Epithelial cell of prostate (primary cell): Measurements from ENCODE around the gene MMEL1.

ENCODE experiments used
- DNase-seq: peaks from one replicate; pipeline ENCODE4 v3.0.0-alpha.2; 2011; ENCODE audit warnings: low read depth, low spot score
- H3K27ac ChIP-seq: fragments of 450-650 bp; 2 replicates; pipeline ENCODE4 v1.5.1; 2017; ENCODE audit warnings: mild to moderate bottlenecking

The MMEL1 gene

DNA sequence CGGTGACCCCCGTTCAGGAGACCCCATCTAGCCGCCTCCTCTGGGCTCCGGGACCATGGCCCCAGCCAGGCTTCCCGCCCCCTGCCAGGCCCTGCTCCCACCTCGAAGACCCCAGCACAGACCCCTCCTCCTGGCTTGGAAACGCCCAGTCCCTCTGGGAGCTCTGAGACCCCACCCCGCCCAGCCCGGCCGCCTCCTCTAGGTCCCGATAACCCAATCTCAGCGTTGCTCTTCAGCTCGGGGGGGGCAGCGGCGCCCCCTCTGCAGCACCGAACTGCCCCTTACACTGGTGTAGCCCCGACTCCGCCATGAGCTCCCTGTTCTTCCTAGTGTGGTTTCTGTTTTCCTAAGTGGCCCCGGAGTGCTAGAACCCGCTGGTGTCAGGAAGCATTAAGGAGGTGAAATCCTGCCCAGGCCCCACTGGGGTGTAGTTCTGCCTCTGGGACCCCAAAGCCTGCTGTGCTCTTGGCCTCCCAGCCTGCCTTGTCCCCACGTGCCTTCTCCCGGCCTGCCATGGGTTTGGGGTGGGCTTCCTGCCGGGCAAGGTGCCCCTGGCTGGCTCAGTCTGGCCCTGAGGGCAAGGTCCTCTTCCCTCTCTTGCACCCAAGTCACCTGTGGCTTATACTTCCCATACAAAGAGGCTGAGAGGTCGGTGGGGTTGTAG, 10.7 kb upstream of the MMEL1 start:
- H3K27ac ChIP-seq: no peak overlapping the region
- no peak for DNase-seq

DNA sequence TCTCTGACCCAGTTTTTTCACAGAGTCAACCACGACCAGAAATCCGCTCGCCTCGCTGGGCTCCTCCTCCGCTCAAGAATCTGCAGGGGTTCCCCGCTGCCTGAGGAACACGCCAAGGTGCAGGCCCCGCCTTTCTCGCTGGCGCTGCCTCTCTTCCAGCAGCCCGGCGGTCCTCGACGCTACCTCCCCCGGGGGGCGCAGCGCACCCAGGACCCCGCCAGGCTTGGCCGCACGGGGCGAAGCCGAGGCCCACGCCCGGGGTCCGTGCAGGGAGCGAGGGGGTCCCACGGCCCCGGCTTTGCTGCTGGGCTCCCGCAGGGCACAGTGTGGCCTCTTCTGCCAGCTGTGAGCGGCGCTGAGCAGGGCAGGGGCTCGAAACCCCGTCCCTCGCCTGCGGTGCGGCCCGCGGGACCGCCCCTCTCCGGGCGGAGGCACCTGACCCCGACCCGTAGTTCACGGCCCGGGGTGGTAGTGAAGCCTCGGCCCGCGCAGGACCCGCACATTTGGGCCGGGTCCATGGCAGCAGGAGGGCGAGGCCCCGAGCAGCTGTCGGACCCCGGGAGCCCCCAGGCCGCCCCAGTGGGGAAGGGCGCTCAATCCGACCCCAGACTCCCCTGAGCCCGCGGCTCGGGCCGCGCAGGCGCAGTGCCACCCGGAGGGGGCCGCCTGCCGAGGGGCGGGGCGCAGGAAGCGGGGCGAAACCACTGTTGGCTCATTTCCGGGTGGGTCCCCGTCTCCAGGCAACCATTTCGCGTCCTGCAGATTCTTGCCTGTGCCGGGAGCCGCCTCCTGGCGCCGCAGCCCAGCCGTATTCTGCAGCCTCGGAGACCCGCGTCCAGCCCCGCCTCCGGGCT, 10.0 kb upstream of the MMEL1 start:
- DNase-seq: no peak
- H3K27ac ChIP-seq: no peak overlapping the region

DNA sequence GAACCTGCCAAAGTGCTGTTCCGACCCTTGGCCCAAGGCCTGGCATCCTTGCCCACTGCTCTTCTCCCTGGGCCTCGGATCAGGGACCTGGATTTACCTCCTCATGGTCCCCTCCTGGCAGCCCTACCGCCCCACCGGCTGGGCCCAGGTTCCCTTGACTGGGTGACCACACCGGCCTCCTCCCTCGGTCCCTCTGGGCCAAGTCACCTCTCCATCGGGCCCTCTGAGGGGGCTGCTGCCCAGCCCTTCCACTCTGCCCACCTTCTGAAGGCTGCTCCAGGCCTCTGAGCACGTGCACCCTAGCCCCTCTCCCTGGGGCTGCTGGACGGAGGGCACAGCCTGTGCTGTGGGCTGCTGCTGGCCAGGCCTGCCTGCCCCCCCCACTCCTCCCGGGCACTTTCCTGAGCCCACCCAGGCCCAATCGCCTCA, 9.3 kb upstream of the MMEL1 start:
- H3K27ac ChIP-seq: no peak overlapping the region
- no peak for DNase-seq

DNA sequence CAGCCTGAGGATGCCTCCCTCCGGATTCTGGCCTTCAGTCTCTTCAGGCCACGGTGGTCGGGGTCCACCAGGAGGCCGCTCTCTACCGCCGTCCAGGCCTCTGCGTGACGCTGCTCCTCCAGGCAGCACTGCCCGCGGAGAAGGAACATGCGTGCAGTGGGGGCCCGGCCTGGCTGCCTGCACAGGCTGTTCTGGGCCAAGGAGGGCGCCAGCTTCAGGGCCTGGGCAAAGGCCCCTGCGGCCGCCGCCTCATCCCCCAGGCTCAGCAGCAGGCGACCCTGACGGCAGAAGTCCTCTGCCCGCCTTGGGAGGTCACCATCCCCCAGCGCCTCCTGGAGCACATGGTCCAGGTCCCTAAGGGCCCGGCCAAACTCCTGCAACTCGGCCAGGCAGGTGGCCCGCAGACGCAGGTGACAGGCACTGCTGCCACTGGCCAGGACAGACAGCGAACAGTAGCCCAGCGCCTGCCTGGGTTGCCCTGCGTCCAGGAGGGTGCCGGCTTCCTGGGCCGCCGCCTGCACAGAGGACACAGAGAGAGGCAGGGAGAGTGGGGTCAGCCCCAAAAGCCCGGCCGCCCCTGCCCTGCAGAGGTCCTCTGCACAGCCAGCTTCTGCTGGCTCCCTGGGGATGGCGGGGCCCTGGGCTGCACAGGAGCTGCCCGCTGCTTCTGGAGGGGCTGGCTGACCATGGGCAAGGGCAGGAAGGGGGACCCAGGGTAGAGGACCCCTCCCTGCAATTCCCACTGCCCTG, 8.7 kb upstream of the MMEL1 start:
- DNase-seq: no peak
- no peak overlapping the region for H3K27ac ChIP-seq

DNA sequence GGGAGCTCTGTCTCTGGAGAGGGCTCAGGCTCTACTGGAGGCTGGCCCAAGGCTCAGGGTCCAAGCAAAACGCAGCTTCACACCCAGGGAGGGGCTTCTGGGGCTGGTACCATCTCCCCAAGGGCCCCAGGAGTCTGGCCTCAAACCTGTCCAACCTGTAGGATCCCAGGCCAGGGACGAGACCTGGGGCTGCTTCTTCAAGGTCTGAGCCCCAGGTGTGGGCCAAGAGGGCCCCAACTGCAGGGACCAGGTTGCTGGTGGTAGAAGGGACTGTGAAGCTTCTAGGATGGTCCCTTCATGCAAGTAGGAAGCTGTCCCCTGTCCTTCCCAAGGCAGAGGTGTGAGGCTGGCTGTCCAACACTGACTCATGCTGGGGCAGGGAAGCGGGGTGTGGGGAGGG, 7.8 kb upstream of the MMEL1 start:
- no peak for DNase-seq
- H3K27ac ChIP-seq: no peak overlapping the region

DNA sequence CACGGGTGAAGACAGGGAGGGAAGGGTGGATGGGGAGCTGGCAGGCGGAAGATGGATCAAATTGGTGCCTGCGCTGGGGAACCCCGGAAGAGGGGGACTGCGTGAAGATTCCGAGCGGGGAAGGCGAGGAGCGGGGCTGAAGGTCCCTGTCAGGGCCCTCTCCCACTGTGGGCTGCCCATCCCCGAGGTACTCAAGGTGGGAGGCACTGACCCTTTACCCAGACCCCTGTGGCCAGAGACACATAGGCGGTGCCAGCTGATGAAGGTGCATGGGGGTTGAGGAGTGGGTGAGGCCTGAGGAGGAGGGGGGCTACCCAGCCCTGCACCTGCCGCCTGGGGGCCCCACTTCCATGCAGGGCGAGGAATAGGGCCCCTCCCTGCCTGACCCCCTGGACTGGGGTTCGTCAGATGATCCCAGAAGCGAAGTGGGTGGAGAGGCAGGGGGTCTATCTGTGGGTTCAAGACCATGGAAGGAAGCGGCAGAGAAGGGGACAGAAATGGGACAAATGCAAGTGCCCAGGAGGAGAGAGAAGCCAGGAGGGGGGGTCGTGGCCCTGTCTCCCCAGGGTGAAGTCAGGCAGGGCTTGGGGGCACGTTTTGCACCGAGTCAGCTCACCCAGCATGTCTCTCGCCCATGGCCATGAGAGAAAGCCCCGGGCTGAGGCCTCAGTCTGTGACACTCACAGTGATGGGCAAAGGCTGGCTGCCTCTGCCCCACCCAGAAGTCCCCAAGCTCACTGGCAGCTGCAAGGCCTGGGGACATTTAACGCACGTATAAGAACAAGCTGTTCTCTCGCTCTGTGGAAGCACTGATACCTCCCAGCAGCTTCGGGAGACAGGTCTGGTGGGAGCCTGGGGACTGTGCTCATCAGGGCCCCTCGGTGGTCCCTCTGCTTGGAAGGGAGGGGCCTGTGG, 7.0 kb upstream of the MMEL1 start:
- no peak for DNase-seq
- no peak overlapping the region for H3K27ac ChIP-seq

DNA sequence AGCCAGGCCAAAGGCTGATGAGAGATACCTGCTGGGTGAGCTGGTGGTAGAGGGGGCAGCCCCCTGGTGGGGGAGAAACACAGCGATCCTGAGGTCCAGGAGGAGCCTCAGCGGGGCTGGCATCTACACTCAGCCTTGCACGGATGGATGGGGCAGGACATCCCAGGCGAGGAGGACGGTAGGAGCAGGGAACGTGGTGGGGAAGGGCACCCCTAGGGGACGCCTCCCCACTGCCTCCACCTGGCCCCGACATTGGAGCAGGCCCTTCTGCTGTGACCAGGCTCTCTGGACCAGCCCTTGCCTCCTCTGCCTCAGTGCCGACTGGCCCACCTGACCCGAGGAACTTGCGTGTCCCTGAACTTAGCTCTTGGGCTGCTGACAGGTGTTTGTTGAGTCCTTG, 6.4 kb upstream of the MMEL1 start:
- DNase-seq: no peak
- no peak overlapping the region for H3K27ac ChIP-seq

DNA sequence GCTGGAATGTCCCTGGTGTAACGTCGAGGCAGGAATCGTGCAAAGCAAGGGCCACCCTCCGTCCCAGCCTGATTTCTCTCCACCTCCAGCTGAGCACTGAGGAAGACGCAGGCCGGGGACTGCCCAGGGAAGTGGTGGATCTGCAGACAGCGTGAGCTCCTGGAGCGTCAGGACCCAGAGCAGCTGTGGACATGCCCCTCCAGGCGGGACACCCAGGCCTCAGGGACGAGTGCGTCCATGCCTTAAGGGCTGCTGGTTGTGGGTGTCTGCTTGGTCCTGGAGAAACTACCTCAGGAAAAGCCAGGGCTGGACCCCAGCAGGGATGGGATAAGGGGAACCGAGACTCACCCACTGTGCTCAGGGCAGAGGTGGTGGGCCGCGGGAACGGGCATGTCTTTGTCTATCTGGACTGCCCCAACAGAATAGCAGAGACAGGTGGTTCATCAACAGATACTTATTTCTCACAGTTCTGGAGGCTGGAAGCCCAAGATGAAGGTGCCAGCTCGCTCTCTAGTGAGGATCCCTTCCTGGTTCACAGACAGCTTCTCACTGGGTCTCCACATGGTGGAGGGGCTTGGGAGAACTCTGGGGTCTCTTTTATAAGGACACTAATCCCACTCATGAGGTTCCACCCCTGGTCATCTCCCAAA, 5.8 kb upstream of the MMEL1 start:
- no peak overlapping the region for H3K27ac ChIP-seq
- DNase-seq: no peak

DNA sequence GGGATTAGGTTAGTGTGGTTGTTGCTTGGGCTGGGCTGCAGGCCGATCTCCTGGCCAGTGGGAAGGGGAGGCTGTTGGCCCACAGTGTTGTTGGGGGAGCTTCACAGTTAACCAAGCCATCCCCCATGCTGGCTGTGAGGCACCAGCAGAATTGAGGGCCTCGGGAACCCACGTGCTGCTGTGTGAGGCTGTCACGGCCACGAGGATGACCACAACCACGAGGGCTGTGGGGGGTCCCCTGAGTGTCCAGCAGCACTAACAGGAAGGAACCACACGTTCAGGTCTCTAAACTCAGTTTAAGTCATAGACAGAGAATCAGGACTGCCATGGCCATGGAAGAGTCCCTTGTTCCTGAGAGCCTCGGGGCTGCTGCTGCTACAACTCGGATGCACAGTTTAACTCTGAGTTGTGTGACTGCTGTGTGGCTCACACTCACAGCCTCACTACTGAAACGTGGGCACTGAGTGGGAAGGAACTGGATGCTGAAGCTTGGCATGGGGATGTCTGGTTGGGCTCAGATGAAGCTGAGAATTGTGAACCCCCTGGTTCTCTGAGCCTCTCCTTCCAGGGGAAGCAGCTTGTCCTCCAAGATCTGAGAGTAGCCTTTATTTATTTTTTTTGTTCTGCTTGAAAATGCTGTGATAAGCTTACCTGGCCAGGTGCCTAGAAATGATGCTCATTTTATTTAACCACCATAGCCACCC, 4.8 kb upstream of the MMEL1 start:
- DNase-seq: no peak
- H3K27ac ChIP-seq: no peak overlapping the region

DNA sequence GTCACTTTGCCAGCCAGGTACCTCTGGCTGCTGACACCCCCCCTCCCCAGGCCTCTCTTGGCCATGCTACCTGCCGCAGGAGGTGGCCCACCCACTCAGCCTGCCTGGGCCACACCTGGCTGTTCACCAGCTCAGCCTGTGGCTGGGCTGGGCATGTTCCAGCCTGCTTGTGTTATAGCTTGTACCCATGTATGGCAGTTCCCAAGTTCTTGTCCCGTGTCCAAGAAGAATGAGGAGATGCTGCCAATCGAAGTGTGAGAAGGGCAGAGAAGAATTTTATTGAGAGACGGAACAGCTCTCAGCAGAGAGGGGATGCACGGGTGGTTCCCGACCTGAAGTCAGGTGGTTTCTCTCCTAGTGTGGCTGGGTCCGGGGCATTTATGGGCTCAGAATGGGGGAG, 3.9 kb upstream of the MMEL1 start:
- H3K27ac ChIP-seq: no peak overlapping the region
- DNase-seq: no peak

- H3K27ac ChIP-seq: no peak overlapping the region
- no peak for DNase-seq
These were observed 2.7 kb upstream of the MMEL1 start for GRCh38 chr1:2635361-2636010.

DNA sequence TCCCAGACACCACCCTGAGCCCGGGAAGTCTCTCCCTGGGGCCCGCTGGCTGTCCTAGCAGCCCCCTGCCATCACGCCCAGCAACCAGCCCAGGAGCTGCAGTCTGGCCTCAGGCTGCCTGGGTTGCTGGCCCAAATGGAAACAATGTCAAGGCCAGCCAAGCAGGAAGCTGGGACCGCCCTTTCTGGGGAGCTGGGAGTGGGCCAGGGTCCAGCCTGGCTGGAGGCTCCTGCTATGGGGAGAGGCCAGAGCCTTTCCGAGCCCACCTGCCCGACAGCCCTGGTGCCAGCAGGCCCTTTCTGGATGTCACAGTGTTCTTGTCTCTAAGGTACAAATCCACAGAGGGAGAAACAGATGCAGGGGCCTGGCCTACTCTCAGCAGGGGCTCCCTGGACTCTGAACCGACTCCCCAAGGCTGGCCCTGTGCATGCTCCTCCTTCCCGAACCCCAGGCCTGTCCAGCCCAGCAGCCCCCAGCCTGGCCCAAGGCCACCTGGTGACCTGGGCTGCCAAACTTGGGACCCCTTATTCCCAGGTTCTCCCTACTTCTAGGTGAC, 1.2 kb upstream of the MMEL1 start:
- DNase-seq: no peak
- H3K27ac ChIP-seq: no peak overlapping the region

DNA sequence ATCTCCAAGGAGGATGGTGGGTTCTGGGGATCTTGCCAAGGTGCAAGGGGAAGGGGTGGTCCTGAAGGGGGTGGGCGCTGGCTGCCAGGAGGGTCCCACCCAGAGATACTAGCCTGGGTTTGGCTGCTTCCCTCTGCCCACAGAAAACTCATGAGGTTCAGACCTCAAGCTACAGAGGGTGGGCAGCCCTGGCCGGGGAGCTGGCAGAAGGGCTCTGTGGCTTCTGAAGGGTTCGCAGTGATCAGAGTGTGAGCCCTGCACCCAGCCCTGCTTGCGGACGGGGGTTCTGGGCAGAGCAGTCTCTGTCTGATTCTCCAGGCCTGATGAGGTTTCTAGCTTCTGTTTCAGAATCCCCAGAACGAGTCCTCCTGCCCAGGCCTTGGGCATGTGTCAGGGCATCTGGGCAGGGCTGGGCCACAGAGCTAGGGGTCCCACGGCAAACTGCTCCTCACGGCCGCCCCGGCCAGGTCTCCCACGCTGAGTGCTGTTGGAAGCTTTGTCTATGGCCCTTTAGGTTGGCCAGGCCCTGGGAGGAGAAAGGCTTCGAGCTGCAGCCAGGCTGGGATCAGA, 635 bp upstream of the MMEL1 start:
- no peak for DNase-seq

GRCh38 chr1:2632051-2632430, 775 bp downstream of the MMEL1 start:
- no peak overlapping the region for H3K27ac ChIP-seq
- DNase-seq: no peak

More for the DNA sequence above, 635 bp upstream of the MMEL1 start:
- H3K27ac ChIP-seq: no peak overlapping the region

GRCh38 chr1:2631136-2632050, 1.4 kb downstream of the MMEL1 start:
- no peak for DNase-seq
- H3K27ac ChIP-seq: no peak overlapping the region

- DNase-seq: no peak
These were observed 2.2 kb downstream of the MMEL1 start for GRCh38 chr1:2630498-2631135.

More at GRCh38 chr1:2630498-2631135, 2.2 kb downstream of the MMEL1 start:
- H3K27ac ChIP-seq: no peak overlapping the region
